Ectodermal cell (in vitro differentiated cells): ENCODE results near the gene RNF145.

ENCODE experiments used
- H3K27ac ChIP-seq: 2 replicates; pipeline ENCODE4 v1.7.0; 2013; ENCODE audit warnings: mild to moderate bottlenecking, low read depth, low read length; ENCODE audit not compliant: insufficient read depth, poor library complexity, severe bottlenecking
- H3K27me3 ChIP-seq: 2 replicates; pipeline ENCODE4 v1.7.0; 2013; ENCODE audit warnings: mild to moderate bottlenecking, low read length; ENCODE audit not compliant: insufficient read depth, control insufficient read depth, poor library complexity, severe bottlenecking
- H3K36me3 ChIP-seq: one replicate; pipeline ENCODE4 v1.7.0; 2013; ENCODE audit warnings: low read length; ENCODE audit not compliant: control insufficient read depth, insufficient read depth
- H3K4me1 ChIP-seq: one replicate; pipeline ENCODE4 v1.7.0; 2013; ENCODE audit warnings: low read length; ENCODE audit not compliant: control insufficient read depth, insufficient read depth
- H3K4me3 ChIP-seq: 2 replicates; pipeline ENCODE4 v1.7.0; 2013; ENCODE audit warnings: low read depth, low read length, control low read depth; ENCODE audit not compliant: insufficient read depth
- H3K9me3 ChIP-seq: 2 replicates; pipeline ENCODE4 v1.7.0; 2013; ENCODE audit warnings: mild to moderate bottlenecking, low read length, moderate library complexity; ENCODE audit not compliant: control insufficient read depth
- WGBS, 2 experiments: methylation state at CpG; one replicate each; pipeline ENCODE4 v1.1.7; 2013; ENCODE audit warnings: missing lambda C conversion rate in 2 of 2; 5-methylcytosine and 5-hydroxymethylcytosine counted together

Gene RNF145

GRCh38 chr5:159220206-159220605 is 10.9 kb upstream of the RNF145 start:
- Histone ChIP-seq H3K27me3 (no peaks in the 10 kb centered on the region), H3K4me1 (no peaks in the 10 kb centered on the region), H3K27ac (no peak overlapping the region), H3K36me3 (no peaks in the 10 kb centered on the region), H3K4me3 (no peak overlapping the region), H3K9me3 (no peaks in the 10 kb centered on the region)
- WGBS, 2 experiments = 80 to 88% methylated on average over 3 to 4 of the region's 5 CpGs

- WGBS, 2 experiments = 93 to 98% methylated on average over 2 of the region's 2 CpGs
- no peaks in the 10 kb centered on the region for H3K9me3 ChIP-seq
These were observed 9.3 kb upstream of the RNF145 start for GRCh38 chr5:159218595-159219023.

GRCh38 chr5:159217236-159217635 is 7.9 kb upstream of the RNF145 start:
- 83 to 91% methylated on average over 2 of the region's 2 CpGs for WGBS, 2 experiments
- Histone ChIP-seq H3K4me3 (no peak overlapping the region), H3K4me1 (no peaks in the 10 kb centered on the region), H3K27me3 (no peaks in the 10 kb centered on the region), H3K27ac (no peak overlapping the region), H3K9me3 (no peaks in the 10 kb centered on the region), H3K36me3 (no peaks in the 10 kb centered on the region)

More at GRCh38 chr5:159218595-159219023, 9.3 kb upstream of the RNF145 start:
- Histone ChIP-seq H3K4me3 (no peak overlapping the region), H3K36me3 (no peaks in the 10 kb centered on the region), H3K27ac (no peak overlapping the region), H3K4me1 (no peaks in the 10 kb centered on the region), H3K27me3 (no peaks in the 10 kb centered on the region)

DNA sequence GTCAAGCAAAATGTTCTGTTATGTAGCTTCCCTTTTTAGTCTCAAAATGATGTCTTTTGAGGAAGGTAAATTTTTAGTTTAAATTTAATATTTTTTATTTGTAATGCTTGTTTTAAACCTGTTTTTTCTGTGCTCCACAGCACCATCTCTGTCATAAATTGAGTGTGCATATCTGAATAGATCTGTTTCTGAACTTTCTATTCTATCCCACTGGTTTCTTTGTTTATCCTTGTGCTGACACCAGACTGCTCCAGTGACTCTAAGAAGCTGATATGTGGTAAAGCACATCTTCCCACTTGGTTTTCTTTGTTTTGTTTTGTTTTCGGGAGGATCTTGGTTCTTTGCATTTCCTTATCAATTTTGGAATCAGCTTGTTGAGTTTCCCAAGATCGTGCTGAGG is 7.1 kb upstream of the RNF145 start:
- no peak overlapping the region for H3K4me3 ChIP-seq
- no peaks in the 10 kb centered on the region for H3K9me3 ChIP-seq
- H3K27me3 ChIP-seq = no peaks in the 10 kb centered on the region
- H3K27ac ChIP-seq = no peak overlapping the region
- H3K36me3 ChIP-seq = no peaks in the 10 kb centered on the region
- WGBS, 2 experiments = 86 to 95% methylated on average over 2 of the region's 2 CpGs
- H3K4me1 ChIP-seq = no peaks in the 10 kb centered on the region

- WGBS, 2 experiments = 86 to 97% methylated on average over 1 to 3 of the region's 3 CpGs
- Histone ChIP-seq H3K9me3 (no peaks in the 10 kb centered on the region), H3K4me1 (no peaks in the 10 kb centered on the region), H3K27ac (no peak overlapping the region), H3K27me3 (no peaks in the 10 kb centered on the region), H3K36me3 (no peaks in the 10 kb centered on the region), H3K4me3 (no peak overlapping the region)
These were observed 6.5 kb upstream of the RNF145 start for GRCh38 chr5:159215886-159216285.

GRCh38 chr5:159214486-159215271 is 5.3 kb upstream of the RNF145 start:
- H3K4me3 ChIP-seq = no peak overlapping the region
- H3K27ac ChIP-seq = no peak overlapping the region
- H3K36me3 ChIP-seq = no peaks in the 10 kb centered on the region
- 78 to 79% methylated on average over 2 of the region's 2 CpGs for WGBS, 2 experiments
- no peaks in the 10 kb centered on the region for H3K9me3 ChIP-seq
- H3K4me1 ChIP-seq = peaks cover 6% of the 10 kb centered on the region
- no peaks in the 10 kb centered on the region for H3K27me3 ChIP-seq

GRCh38 chr5:159212657-159213462 is 3.5 kb upstream of the RNF145 start:
- 92 to 95% methylated on average over 6 of the region's 7 CpGs for WGBS, 2 experiments
- Histone ChIP-seq H3K27ac (no peak overlapping the region), H3K27me3 (no peaks in the 10 kb centered on the region), H3K9me3 (no peaks in the 10 kb centered on the region), H3K4me3 (no peak overlapping the region), H3K4me1 (peaks cover 6% of the 10 kb centered on the region), H3K36me3 (no peaks in the 10 kb centered on the region)

DNA sequence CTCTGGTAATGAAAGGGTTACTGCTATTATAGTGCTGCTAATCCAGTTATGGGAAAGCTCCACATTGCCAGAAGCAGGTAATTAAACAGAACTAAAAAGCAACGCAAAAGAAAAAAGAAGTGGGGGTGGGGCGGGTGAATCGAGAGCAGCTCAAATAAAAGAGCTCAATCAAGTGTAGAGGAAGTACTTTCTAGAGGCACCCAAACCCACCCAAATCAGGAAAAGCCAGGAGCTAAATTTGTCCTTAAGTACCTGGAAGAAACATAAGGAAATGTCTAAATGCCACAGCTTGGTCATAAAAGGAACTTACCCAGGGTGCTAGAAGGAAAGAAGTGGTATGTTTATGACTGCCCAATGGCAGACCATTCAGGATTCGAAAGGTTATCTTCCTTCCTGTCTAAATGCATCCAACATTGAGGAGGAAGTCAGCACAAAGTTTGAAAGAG is 2.4 kb upstream of the RNF145 start:
- WGBS, 2 experiments = 73 to 85% methylated on average over 4 of the region's 4 CpGs
- H3K4me3 ChIP-seq = no peak overlapping the region
- no peaks in the 10 kb centered on the region for H3K27me3 ChIP-seq
- no peaks in the 10 kb centered on the region for H3K36me3 ChIP-seq
- no peak overlapping the region for H3K27ac ChIP-seq
- peaks cover 6% of the 10 kb centered on the region for H3K4me1 ChIP-seq
- no peaks in the 10 kb centered on the region for H3K9me3 ChIP-seq

DNA sequence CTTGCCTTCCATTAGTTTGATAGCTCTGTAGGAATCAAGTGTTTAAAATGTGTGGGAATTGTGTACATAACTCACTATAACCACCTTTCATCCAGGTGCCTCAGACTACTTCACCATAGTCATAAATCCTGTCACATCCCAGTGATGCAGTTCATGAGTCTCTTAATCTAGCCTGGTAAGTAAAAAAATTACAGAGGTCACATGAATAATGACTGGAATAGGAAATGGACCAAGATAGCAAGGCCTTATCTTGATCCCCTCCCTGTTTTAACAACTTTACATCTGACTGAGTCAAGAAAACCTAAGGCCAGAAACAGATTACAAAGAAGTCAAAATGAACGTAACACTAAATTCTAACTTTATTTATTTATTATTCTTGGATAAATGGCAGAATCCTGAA is 1.5 kb upstream of the RNF145 start:
- Histone ChIP-seq H3K27me3 (no peaks in the 10 kb centered on the region), H3K4me3 (no peak overlapping the region), H3K9me3 (no peaks in the 10 kb centered on the region), H3K4me1 (peaks cover 15% of the 10 kb centered on the region), H3K27ac (no peak overlapping the region), H3K36me3 (no peaks in the 10 kb centered on the region)
- WGBS, 2 experiments = 100% methylated on average over 1 of the region's 1 CpG; no CpG with 5 or more reads in 1 of the 2 experiments

GRCh38 chr5:159210210-159210661 is 883 bp upstream of the RNF145 start:
- 70 to 71% methylated on average over 4 of the region's 4 CpGs for WGBS, 2 experiments
- Histone ChIP-seq H3K27me3 (no peaks in the 10 kb centered on the region), H3K36me3 (no peaks in the 10 kb centered on the region), H3K9me3 (no peaks in the 10 kb centered on the region), H3K4me3 (peak overlapping the region; percentile 69), H3K27ac (no peak overlapping the region), H3K4me1 (peaks cover 21% of the 10 kb centered on the region)
